ENCODE data around the gene MAGEE2. TPM values are rescaled to one million over a fixed set of nuclear protein-coding genes. Genes with fewer than 3 reads are reported as not detected.

The MAGEE2 gene, protein sequence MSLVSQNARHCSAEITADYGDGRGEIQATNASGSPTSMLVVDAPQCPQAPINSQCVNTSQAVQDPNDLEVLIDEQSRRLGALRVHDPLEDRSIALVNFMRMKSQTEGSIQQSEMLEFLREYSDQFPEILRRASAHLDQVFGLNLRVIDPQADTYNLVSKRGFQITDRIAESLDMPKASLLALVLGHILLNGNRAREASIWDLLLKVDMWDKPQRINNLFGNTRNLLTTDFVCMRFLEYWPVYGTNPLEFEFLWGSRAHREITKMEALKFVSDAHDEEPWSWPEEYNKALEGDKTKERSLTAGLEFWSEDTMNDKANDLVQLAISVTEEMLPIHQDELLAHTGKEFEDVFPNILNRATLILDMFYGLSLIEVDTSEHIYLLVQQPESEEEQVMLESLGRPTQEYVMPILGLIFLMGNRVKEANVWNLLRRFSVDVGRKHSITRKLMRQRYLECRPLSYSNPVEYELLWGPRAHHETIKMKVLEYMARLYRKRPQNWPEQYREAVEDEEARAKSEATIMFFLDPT
- total RNA-seq (2021) = not detected in 2 replicates
- long read RNA-seq = 0 reads

DNA sequence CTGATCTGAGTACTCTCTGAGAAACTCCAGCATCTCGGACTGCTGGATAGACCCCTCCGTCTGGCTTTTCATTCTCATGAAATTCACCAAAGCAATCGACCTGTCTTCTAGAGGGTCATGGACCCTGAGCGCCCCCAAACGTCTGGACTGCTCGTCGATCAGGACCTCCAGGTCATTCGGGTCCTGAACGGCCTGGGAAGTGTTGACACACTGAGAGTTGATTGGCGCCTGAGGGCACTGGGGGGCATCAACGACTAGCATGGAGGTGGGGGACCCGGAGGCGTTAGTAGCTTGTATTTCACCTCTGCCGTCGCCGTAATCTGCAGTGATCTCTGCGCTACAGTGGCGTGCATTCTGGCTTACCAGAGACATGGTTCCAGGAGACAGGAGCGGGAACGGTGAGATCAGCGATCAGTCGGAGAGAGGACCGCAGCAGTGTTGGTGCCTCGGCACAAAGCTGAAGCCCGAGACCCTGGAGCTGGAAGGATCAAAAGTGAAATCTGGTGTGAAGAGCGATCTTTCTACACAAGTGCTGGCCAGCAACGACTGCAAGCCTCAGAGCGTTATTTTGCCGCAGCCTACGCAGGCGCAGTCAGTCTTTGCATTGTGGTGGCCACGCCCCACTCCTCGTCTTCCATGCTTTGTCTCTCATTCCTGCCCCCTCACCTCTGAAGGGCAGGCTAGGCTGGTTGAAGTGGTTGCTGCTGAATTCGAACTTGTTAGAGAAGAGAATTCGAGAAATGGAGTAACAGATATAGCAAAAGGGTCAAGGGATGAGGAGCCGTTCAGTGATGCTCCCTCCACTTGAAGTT is at the start of gene MAGEE2:
TSS of gene MAGEE2 (minus strand) at position 575 of the 812 bp plus-strand sequence. CDS start at position 372, 203 bp downstream.
- Histone ChIP-seq H3K14ac (ENCODE audit: insufficient read depth, low read length) (no peak within 1 kb of the TSS), H3K27me3 (ENCODE audit: insufficient read depth, low read length) (no peaks in the 10 kb centered on the region), H4K5ac (ENCODE audit: insufficient read length, low read depth, low read length) (no peak within 1 kb of the TSS), H2BK20ac (ENCODE audit: low read depth, low read length, poor library complexity, severe bottlenecking) (no peak within 1 kb of the TSS), H3K9me3 (ENCODE audit: control insufficient read depth, low read depth, low read length) (peaks cover 42% of the 10 kb centered on the region), H3K56ac (ENCODE audit: insufficient read length, low read depth, low read length) (no peak within 1 kb of the TSS), H3K79me1 (ENCODE audit: insufficient read depth, low read depth, low read length, poor library complexity, severe bottlenecking) (no peaks in the 10 kb centered on the region), H2BK120ac (ENCODE audit: low read depth, low read length, poor library complexity, severe bottlenecking) (no peak within 1 kb of the TSS), H3K4me1 (ENCODE audit: insufficient read depth, low read length) (no peaks in the 10 kb centered on the region), H3K79me2 (ENCODE audit: insufficient read depth, low read length) (no peaks in the 10 kb centered on the region), H4K91ac (ENCODE audit: insufficient read length, low read depth, low read length) (no peak within 1 kb of the TSS), H2BK5ac (ENCODE audit: insufficient read length, low read length) (no peak within 1 kb of the TSS), H2BK12ac (ENCODE audit: insufficient read length, low read depth, low read length) (no peak within 1 kb of the TSS), H3K9ac (ENCODE audit: extremely low read depth, insufficient read length, low read length) (no peak within 1 kb of the TSS), H3K27ac (ENCODE audit: insufficient read length, low read depth, low read length) (no peak within 1 kb of the TSS), H3K23me2 (ENCODE audit: insufficient read length, low read depth, low read length, poor library complexity, severe bottlenecking) (no peaks in the 10 kb centered on the region), H4K8ac (replicated peaks; ENCODE audit: insufficient read length, low read depth, low read length) (no peak within 1 kb of the TSS), H2BK15ac (ENCODE audit: low read depth, low read length) (no peak within 1 kb of the TSS), H3K4me2 (ENCODE audit: insufficient read depth, insufficient read length, low read length) (no peak within 1 kb of the TSS), H3K18ac (ENCODE audit: insufficient read length, low read depth, low read length) (no peak within 1 kb of the TSS), H3T11ph (ENCODE audit: low read length) (no peak within 1 kb of the TSS), H4K20me1 (ENCODE audit: control insufficient read depth, insufficient read depth, insufficient read length) (no peaks in the 10 kb centered on the region), H3K23ac (ENCODE audit: insufficient read length, low read depth, low read length) (no peak within 1 kb of the TSS), H2AK5ac (ENCODE audit: insufficient read length, low read length) (no peak within 1 kb of the TSS), H2AFZ (ENCODE audit: low read length) (no peak within 1 kb of the TSS), H3K4ac (ENCODE audit: low read depth, low read length) (no peak within 1 kb of the TSS)
- DNase-seq = no peak
- 0 out of 3 replicates have a peak, but pooled peaks have one; percentile 10 for TF ChIP-seq CTCF (conservative IDR thresholded peaks at IDR 0.05)
- Mint-ChIP-seq H3K4me1 (no peaks in the 10 kb centered on the region), H3K9me3 (peaks cover 78 to 88% of the 10 kb centered on the region in 2 experiments), H3K36me3 (ENCODE audit: insufficient read depth in 1 of 3, low read depth in 3 of 3) (peaks cover 4 to 5% (median 5%) of the 10 kb centered on the region in 3 experiments; a peak in 4 of 7 replicates), H3K4me3 (no peak within 1 kb of the TSS), H3K27ac (no peak within 1 kb of the TSS; a peak in 1 of 7 replicates), H3K27me3 (ENCODE audit: low read depth) (no peaks in the 10 kb centered on the region)
- no CpG with 5 or more reads among the region's 36 CpGs for WGBS (ENCODE audit: extremely low coverage, insufficient read length, low lambda C conversion rate)

Measured in H9 (cell line).